ENCODE results near the gene ZNF556. TPM values are rescaled to one million over a fixed set of nuclear protein-coding genes. Genes with fewer than 3 reads are reported as not detected.

ZNF556 gene
- polyA plus RNA-seq, 1 of the 3 experiments (the other 2 are of a cell fraction): 0.46 TPM

DNA sequence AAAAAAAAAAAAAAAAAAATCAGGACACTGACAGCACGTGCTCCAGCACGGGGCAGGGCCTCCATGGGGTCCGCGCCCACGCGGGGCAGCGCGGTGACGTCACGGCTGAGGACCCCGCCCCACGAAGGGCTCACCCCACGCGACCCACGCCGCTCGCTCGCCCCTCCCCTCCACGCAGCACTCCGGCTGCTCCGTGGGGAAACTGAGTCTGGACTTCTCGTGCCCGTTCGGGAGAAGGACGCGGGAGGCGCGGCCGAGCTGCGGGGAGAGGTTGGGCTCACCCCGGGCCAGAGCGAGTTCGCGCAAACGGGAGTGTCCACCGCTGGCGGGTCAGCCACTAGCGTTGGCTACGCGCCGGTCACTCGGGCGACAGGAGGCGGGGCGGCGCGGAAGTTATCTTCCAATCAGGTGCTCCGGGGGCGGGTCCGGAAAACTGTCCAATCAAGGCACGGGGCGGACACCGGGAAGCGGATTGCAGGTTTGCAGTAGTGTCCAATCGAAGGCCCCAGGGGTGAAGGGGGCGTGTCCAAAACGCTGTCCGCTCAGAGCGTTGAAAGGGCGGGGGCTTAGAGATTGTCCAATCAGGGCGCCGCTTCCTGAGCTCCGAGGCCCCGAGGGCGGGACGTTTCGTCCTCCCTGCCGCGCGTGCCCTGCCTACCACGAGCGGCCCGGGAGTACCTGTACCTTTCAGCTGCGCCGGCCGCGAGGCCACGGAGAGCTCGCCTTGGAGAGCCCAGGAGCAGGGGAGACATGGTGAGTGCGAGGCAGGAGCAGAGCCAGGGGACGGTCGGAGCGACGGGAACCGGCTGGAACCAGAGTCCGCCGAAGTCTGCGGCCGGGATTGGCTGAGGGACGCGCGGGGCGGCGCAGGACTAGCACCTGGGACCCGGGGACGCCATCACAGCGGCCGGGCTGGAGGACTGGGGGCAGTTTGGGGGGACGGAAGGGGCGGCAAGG is 33.4 kb downstream of the ZNF556 start, which contains the start of gene ZNF57:
Gene ZNF57, plus strand, starts transcription at position 633 of the 957 bp plus-strand sequence. Its CDS starts 118 bp downstream, at position 751.
- Histone ChIP-seq H3K27ac (ENCODE audit: low read depth in 2 of 2, low read length in 1 of 2) (peak within 1 kb of the TSS; percentile 61 to 74; a peak in 3 of 4 replicates), H3K27me3 (ENCODE audit: insufficient read depth) (no peaks in the 10 kb centered on the region), H3K36me3 (replicated peaks in 1 of 2; ENCODE audit: control insufficient read depth in 1 of 2, insufficient read depth in 2 of 2, low read length in 1 of 2) (no peaks in the 10 kb centered on the region), H3K4me1 (ENCODE audit: control insufficient read depth in 1 of 2, insufficient read depth in 2 of 2, low read depth in 1 of 2, low read length in 1 of 2) (peaks cover 0 to 6% of the 10 kb centered on the region in 2 experiments; a peak in 1 of 4 replicates), H2AFZ (ENCODE audit: low read depth) (peak within 1 kb of the TSS; percentile 97), H3K4me2 (peak within 1 kb of the TSS; percentile 89), H3K9ac (peak within 1 kb of the TSS; percentile 82), H3K9me2 (no peaks in the 10 kb centered on the region), H3K4me3 (ENCODE audit: low read depth in 2 of 2, low read length in 1 of 2) (peak within 1 kb of the TSS; percentile 80 to 81), H3K9me3 (no peaks in the 10 kb centered on the region), H3K79me2 (ENCODE audit: insufficient read depth) (peaks cover 35% of the 10 kb centered on the region; the same call in 1 of the 2 replicates), H3F3A (replicated peaks; ENCODE audit: insufficient read depth) (no peaks in the 10 kb centered on the region), H4K20me1 (ENCODE audit: insufficient read depth) (no peaks in the 10 kb centered on the region)
- ChIA-PET CTCF (interaction anchor here (0.7 to 4.1 kb wide), 4 partner anchors 13 to 680 kb away, joined by 3 to 22 read pairs (median 4); partner anchors contain the start of gene ZNF554), POLR2A (interaction anchor here (1.1 kb wide), 1 partner anchor 50 kb away, joined by 4 read pairs; no protein-coding TSS in a partner anchor)
- WGBS (ENCODE audit: low lambda C conversion rate): 0% methylated on average over 9 of the region's 100 CpGs
- peak; percentile 99 for DNase-seq
- TF ChIP-seq, protein P1, sequence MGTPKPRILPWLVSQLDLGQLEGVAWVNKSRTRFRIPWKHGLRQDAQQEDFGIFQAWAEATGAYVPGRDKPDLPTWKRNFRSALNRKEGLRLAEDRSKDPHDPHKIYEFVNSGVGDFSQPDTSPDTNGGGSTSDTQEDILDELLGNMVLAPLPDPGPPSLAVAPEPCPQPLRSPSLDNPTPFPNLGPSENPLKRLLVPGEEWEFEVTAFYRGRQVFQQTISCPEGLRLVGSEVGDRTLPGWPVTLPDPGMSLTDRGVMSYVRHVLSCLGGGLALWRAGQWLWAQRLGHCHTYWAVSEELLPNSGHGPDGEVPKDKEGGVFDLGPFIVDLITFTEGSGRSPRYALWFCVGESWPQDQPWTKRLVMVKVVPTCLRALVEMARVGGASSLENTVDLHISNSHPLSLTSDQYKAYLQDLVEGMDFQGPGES (IDR thresholded peaks at IDR 0.05; ENCODE audit: low read depth, low read length): peak; percentile 68
- TF ChIP-seq SIN3A (IDR thresholded peaks at IDR 0.05; ENCODE audit: borderline replicate concordance, low read depth, low read length) (no peak), MXI1 (IDR thresholded peaks at IDR 0.05; ENCODE audit: low read depth, low read length) (peak; percentile 89), NRF1 (IDR thresholded peaks at IDR 0.05; ENCODE audit: low read depth, low read length) (no peak; the same call in 1 of the 2 replicates), EP300 (IDR thresholded peaks at IDR 0.05; ENCODE audit: borderline replicate concordance in 1 of 2, low read depth in 1 of 2, low read length in 1 of 2) (no peak), RXRA (IDR thresholded peaks at IDR 0.05; ENCODE audit: borderline replicate concordance, low read depth) (no peak), RCOR1 (IDR thresholded peaks at IDR 0.05; ENCODE audit: low read length) (no peak), GATA2 (CRISPR knock-in tag; IDR thresholded peaks at IDR 0.05) (peak; percentile 12; the same call in 1 of the 2 replicates), JUND (IDR thresholded peaks at IDR 0.05) (no peak), SMC3 (IDR thresholded peaks at IDR 0.05; ENCODE audit: low read depth, low read length) (no peak), RFX5 (IDR thresholded peaks at IDR 0.05; ENCODE audit: low read length) (peak; percentile 73), NFIC (IDR thresholded peaks at IDR 0.05; ENCODE audit: borderline replicate concordance) (peak; percentile 21; the same call in 1 of the 2 replicates), POLR2AphosphoS5 (IDR thresholded peaks at IDR 0.05; ENCODE audit: low read depth, low read length) (peak; percentile 28; the same call in 1 of the 2 replicates), GABPA (IDR thresholded peaks at IDR 0.05; ENCODE audit: low read depth) (0 out of 2 replicates have a peak, but pooled peaks have one; percentile 15), FOSL2 (IDR thresholded peaks at IDR 0.05; ENCODE audit: borderline replicate concordance, low read depth) (no peak), TEAD4 (IDR thresholded peaks at IDR 0.05; ENCODE audit: borderline replicate concordance, insufficient read depth) (no peak)
- TF ChIP-seq, protein P2, sequence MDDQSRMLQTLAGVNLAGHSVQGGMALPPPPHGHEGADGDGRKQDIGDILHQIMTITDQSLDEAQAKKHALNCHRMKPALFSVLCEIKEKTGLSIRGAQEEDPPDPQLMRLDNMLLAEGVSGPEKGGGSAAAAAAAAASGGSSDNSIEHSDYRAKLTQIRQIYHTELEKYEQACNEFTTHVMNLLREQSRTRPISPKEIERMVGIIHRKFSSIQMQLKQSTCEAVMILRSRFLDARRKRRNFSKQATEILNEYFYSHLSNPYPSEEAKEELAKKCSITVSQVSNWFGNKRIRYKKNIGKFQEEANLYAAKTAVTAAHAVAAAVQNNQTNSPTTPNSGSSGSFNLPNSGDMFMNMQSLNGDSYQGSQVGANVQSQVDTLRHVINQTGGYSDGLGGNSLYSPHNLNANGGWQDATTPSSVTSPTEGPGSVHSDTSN (IDR thresholded peaks at IDR 0.05): peak; percentile 50
- TF ChIP-seq, protein P3, sequence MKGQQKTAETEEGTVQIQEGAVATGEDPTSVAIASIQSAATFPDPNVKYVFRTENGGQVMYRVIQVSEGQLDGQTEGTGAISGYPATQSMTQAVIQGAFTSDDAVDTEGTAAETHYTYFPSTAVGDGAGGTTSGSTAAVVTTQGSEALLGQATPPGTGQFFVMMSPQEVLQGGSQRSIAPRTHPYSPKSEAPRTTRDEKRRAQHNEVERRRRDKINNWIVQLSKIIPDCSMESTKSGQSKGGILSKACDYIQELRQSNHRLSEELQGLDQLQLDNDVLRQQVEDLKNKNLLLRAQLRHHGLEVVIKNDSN (IDR thresholded peaks at IDR 0.05; ENCODE audit: borderline replicate concordance, low read depth): 0 out of 2 replicates have a peak, but pooled peaks have one; percentile 28
- TF ChIP-seq, protein P4, sequence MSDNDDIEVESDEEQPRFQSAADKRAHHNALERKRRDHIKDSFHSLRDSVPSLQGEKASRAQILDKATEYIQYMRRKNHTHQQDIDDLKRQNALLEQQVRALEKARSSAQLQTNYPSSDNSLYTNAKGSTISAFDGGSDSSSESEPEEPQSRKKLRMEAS (IDR thresholded peaks at IDR 0.05; ENCODE audit: low read depth): peak; percentile 69
- TF ChIP-seq, protein P5, sequence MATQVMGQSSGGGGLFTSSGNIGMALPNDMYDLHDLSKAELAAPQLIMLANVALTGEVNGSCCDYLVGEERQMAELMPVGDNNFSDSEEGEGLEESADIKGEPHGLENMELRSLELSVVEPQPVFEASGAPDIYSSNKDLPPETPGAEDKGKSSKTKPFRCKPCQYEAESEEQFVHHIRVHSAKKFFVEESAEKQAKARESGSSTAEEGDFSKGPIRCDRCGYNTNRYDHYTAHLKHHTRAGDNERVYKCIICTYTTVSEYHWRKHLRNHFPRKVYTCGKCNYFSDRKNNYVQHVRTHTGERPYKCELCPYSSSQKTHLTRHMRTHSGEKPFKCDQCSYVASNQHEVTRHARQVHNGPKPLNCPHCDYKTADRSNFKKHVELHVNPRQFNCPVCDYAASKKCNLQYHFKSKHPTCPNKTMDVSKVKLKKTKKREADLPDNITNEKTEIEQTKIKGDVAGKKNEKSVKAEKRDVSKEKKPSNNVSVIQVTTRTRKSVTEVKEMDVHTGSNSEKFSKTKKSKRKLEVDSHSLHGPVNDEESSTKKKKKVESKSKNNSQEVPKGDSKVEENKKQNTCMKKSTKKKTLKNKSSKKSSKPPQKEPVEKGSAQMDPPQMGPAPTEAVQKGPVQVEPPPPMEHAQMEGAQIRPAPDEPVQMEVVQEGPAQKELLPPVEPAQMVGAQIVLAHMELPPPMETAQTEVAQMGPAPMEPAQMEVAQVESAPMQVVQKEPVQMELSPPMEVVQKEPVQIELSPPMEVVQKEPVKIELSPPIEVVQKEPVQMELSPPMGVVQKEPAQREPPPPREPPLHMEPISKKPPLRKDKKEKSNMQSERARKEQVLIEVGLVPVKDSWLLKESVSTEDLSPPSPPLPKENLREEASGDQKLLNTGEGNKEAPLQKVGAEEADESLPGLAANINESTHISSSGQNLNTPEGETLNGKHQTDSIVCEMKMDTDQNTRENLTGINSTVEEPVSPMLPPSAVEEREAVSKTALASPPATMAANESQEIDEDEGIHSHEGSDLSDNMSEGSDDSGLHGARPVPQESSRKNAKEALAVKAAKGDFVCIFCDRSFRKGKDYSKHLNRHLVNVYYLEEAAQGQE (IDR thresholded peaks at IDR 0.05; ENCODE audit: low read depth, low read length): no peak
- TF ChIP-seq, protein P6, sequence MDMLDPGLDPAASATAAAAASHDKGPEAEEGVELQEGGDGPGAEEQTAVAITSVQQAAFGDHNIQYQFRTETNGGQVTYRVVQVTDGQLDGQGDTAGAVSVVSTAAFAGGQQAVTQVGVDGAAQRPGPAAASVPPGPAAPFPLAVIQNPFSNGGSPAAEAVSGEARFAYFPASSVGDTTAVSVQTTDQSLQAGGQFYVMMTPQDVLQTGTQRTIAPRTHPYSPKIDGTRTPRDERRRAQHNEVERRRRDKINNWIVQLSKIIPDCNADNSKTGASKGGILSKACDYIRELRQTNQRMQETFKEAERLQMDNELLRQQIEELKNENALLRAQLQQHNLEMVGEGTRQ (IDR thresholded peaks at IDR 0.05; ENCODE audit: borderline replicate concordance, low read depth, low read length): no peak

All from SK-N-SH (cell line).